ENCODE data around the gene LRCH4. TPM values are rescaled to one million over a fixed set of nuclear protein-coding genes. Genes with fewer than 3 reads are reported as not detected.

The LRCH4 gene
- total and polyA plus RNA-seq, 8 donors: 16.4 to 106 (median 27.7) TPM

DNA sequence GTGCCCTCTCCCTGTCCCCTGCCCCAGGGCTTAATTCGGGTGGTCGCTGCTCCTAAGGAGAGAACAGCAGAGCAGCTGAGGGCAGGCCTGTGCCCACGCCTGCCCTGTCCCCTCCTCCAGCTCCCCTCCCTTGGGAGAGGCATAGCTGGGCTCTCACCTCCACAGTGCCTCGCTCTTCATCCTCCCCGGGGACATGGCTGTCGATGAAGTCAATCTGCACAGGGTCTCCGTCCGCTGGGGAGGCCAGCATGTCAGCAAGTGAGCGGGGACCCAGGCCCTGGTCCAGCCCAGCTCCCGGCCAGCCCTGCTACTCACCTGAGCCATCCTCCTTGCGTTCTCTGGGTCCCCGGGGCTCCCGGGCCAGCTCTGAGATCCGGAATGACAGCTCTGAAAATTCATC, 8.4 kb downstream of the LRCH4 start:
- Histone ChIP-seq H3K9me3 (no peaks in the 10 kb centered on the region), H3K36me3 (peaks cover 7 to 66% (median 36%) of the 10 kb centered on the region in 3 donors), H3K4me1 (peaks cover under 1 to 13% (median 8%) of the 10 kb centered on the region in 3 donors), H3K27me3 (no peaks in the 10 kb centered on the region), H3K27ac (no peak overlapping the region), H3K4me3 (no peak overlapping the region)
- ATAC-seq (no peak), DNase-seq (peak in 1 of 6 donors; percentile 73), FAIRE-seq (no peak)
- WGBS, 2 donors: 91 to 98% methylated on average over 14 of the region's 14 CpGs
- intact Hi-C loops (cut with DNase I): no loop called here
- TF ChIP-seq, protein P1, sequence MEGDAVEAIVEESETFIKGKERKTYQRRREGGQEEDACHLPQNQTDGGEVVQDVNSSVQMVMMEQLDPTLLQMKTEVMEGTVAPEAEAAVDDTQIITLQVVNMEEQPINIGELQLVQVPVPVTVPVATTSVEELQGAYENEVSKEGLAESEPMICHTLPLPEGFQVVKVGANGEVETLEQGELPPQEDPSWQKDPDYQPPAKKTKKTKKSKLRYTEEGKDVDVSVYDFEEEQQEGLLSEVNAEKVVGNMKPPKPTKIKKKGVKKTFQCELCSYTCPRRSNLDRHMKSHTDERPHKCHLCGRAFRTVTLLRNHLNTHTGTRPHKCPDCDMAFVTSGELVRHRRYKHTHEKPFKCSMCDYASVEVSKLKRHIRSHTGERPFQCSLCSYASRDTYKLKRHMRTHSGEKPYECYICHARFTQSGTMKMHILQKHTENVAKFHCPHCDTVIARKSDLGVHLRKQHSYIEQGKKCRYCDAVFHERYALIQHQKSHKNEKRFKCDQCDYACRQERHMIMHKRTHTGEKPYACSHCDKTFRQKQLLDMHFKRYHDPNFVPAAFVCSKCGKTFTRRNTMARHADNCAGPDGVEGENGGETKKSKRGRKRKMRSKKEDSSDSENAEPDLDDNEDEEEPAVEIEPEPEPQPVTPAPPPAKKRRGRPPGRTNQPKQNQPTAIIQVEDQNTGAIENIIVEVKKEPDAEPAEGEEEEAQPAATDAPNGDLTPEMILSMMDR (IDR thresholded peaks at IDR 0.05): no peak

DNA sequence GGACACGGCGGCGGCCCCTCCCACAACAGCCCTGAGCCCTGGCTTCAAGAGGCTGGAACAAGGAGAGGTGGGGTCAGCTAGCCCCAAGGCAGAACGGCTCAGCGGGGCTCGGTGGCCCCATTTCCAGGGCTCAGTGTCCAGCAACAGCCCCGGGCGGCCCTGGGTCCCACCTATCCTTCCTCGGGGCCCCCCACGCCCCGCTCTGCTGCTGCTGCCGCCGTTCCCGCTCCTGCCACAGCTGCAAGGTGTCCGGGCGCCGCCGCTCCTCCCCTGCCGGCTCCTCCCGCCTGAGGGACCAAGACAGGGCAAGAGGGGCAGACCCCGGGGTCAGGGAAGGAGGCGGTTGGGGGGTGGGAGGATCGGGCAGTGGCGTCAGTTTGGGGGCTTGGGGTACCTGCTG, 8.8 kb downstream of the LRCH4 start:
- TF ChIP-seq, protein P1 (IDR thresholded peaks at IDR 0.05): no peak
- Histone ChIP-seq H3K4me1 (peaks cover 0 to 9% (median 4%) of the 10 kb centered on the region in 3 donors), H3K9me3 (no peaks in the 10 kb centered on the region), H3K36me3 (peaks cover 7 to 66% (median 36%) of the 10 kb centered on the region in 3 donors), H3K4me3 (no peak overlapping the region), H3K27ac (no peak overlapping the region), H3K27me3 (no peaks in the 10 kb centered on the region)
- WGBS, 2 donors: 94% methylated on average over 20 to 24 of the region's 24 CpGs
- FAIRE-seq (no peak), ATAC-seq (no peak), DNase-seq (peak in 3 of 6 donors; percentile 15 to 79 (median 51))
- intact Hi-C loops (cut with DNase I): no loop called here

DNA sequence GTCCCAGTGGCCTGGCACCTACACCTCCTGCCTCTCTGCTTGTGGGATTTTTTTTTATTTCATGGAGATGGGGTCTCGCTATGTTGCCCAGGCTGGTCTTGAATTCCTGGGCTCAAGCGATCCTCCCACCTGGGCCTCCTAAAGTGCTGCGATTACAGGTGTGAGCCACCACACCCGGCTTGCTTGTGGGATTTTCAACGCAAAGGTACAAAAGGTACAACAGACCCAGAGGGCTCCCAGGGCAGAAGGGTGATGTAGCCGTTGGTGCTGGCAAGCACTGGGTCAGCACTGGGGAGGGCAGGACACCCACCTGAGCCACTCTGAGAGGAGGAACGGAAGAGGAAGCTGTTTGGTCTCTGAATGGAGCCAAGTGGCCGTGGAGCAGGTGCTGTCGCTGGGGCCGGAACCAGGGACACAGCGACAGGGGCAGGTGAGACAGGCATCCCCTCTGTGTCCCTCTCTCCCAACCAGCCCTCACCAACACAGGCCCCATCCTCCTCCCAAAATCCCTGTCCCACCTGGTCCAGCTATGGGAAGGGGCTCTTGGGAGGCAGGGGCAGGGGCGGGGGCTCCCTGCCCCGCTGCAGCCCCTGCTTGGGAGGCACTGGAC, 9.4 kb downstream of the LRCH4 start:
- no peak for DNase-seq
- H3K27ac ChIP-seq: no peak overlapping the region
- H3K9me3 ChIP-seq: no peaks in the 10 kb centered on the region
- FAIRE-seq: no peak
- 94 to 95% methylated on average over 13 of the region's 13 CpGs for WGBS, 2 donors
- H3K4me1 ChIP-seq: peaks cover 0 to 3% (median 0%) of the 10 kb centered on the region in 3 donors
- ATAC-seq: no peak
- H3K27me3 ChIP-seq: no peaks in the 10 kb centered on the region
- peaks cover 7 to 61% (median 30%) of the 10 kb centered on the region in 3 donors for H3K36me3 ChIP-seq
- H3K4me3 ChIP-seq: no peak overlapping the region
- intact Hi-C loops (cut with DNase I): no loop called here
- TF ChIP-seq, protein P1 (IDR thresholded peaks at IDR 0.05): no peak

DNA sequence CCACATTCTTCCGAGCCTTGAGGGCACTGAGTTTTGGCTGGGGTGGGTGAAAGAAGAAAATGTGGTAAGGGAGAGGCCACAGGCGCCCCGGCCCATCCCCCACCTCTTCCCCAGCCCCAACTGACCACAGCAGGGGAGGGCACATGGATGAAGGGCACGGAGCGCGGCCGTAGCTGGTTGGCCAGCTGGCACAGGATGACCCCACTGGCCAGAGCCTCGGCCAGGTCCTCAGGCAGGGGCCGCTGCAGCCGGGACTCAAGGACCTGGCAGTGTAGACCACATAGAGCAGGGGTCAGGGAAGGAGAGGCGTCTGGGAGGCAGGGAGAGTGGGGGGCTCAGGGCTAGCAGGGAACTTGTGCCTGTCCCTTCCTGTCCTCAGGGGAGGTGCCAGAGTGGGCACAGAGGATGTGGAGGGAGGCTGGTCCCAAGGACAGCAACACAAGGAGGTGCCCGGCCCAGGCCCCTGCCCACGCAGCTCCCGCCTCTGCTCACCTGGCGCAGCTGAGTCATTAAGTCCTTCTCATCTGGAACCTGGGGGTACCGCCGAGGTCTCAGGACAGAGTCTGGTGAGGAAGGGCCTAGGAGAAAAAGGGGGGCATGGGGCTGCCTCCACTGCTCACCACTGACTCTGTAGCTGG, 10.1 kb downstream of the LRCH4 start:
- 89 to 90% methylated on average over 17 of the region's 17 CpGs for WGBS, 2 donors
- FAIRE-seq (no peak), ATAC-seq (no peak), DNase-seq (peak in 2 of 6 donors; percentile 16 to 69)
- intact Hi-C loops (cut with DNase I): no loop called here
- H3K9me3 ChIP-seq: no peaks in the 10 kb centered on the region
- H3K27me3 ChIP-seq: no peaks in the 10 kb centered on the region
- H3K27ac ChIP-seq: no peak overlapping the region
- TF ChIP-seq, protein P1 (IDR thresholded peaks at IDR 0.05): no peak
- H3K4me3 ChIP-seq: no peak overlapping the region
- H3K4me1 ChIP-seq: no peaks in the 10 kb centered on the region
- peaks cover 7 to 55% (median 24%) of the 10 kb centered on the region in 3 donors for H3K36me3 ChIP-seq

DNA sequence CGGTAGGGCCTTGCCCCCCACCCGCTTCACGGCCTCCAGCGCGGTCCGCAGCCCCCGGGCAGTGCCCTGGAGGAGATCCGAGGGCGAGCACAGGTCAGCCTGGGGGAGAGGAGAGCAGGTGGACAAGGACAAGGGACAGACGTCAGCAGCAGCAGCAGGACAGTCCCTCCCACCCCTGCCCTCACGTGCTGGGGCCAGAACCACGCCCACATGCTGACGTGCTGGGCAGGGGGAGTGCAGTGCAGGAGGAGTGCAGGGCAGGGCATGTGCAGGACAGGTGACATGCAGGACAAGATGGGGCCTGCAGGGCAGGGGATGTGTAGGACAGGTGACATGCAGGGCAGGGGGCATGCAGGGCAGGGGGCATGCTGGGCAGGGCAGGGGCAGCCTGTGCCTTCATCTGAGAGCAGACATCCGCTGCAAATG, 10.7 kb downstream of the LRCH4 start:
- DNase-seq: peak in 2 of 6 donors; percentile 15 to 73
- Histone ChIP-seq H3K27ac (no peak overlapping the region), H3K4me3 (no peak overlapping the region), H3K9me3 (no peaks in the 10 kb centered on the region), H3K36me3 (peaks cover 7 to 53% (median 23%) of the 10 kb centered on the region in 3 donors), H3K4me1 (peaks cover under 1 to 2% (median 2%) of the 10 kb centered on the region in 3 donors), H3K27me3 (no peaks in the 10 kb centered on the region)
- TF ChIP-seq, protein P1 (IDR thresholded peaks at IDR 0.05): no peak
- WGBS, 2 donors: 79 to 85% methylated on average over 14 of the region's 14 CpGs
- no peak for FAIRE-seq
- intact Hi-C loops (cut with DNase I): no loop called here
- no peak for ATAC-seq

Data from pancreas (tissue), 10 donors.